RPMI8226 (cell line): ENCODE results near the gene IFNA6.

Experiments
- DNase-seq: peaks from one replicate; pipeline ENCODE4 v3.0.0-alpha.2; 2015

Gene IFNA6

DNA sequence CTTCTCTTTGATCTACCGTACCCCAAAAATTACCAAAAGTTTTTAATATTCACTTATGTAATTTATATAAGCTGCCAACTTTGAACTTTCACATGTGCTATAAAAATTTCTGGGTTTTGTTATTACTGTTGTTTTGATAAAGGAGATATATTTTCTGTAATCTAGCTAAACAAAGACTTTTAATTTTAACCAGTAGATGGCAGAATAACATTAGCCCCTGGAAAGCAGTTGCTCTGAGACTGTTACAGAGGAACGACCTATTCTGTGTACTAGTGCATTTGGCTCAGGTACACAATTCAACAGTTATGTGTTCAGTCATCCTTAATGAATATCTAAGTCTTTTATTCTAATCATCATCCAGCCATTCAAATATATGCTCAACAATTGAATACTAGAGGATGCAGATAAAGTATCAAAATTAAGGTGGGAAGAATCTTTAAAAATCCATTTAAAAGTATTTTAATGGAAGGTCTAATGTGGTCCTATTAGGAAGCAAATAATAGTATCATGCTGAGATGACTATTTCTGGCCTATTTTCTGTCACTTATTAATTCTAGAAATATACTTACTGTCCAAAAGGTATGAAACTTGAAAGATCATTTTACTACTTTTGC is 24.1 kb downstream of the IFNA6 start:
- peak; percentile 39 for DNase-seq

DNA sequence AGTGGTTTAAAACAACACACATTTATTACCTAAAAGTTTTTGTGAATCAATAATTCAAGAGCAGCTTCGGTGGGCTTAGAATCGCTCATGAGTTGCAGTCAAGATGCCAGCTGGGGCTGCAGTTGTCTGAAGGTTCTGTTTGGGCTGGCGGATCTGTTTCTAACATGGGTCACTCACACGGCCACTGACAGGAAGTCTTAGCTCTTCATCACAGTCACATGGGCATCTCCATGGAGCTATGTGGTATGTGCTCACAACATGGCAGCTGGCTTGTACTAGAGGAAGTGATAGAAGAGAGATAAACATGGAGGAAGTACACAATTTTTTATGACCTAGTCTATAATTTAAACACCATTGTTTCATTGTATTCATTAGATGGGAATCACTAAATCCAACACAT is 26.6 kb downstream of the IFNA6 start:
- no peak for DNase-seq

DNA sequence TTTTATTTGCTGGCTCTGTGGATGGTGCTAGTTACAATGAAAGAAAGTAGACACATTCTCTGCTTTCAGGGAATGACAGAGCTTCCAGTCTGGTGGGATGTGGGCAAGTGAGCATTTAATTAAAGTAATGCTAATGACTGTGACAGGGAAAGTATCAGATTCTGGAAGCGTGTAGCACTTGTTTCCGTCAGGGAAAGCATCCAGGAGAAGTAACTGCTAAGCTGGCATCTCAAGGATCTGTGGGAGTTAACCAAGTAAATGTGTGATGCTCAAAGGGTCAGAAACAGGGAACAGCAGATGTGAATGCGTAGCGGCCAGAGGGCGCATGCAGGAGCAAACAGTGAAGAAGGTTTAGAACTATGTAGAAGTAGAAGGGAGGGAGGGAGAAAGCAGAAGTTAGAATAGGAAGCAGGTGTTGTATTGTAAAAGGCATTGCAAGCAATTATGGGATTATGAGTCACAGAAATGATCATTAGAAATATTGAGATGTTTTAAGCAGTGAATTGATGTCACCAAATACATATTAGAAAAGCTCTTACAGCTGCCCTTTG is 27.7 kb downstream of the IFNA6 start:
- no peak for DNase-seq

- no peak for DNase-seq
Observed at GRCh38 chr9:21320465-21320864, 30.2 kb downstream of the IFNA6 start.

DNA sequence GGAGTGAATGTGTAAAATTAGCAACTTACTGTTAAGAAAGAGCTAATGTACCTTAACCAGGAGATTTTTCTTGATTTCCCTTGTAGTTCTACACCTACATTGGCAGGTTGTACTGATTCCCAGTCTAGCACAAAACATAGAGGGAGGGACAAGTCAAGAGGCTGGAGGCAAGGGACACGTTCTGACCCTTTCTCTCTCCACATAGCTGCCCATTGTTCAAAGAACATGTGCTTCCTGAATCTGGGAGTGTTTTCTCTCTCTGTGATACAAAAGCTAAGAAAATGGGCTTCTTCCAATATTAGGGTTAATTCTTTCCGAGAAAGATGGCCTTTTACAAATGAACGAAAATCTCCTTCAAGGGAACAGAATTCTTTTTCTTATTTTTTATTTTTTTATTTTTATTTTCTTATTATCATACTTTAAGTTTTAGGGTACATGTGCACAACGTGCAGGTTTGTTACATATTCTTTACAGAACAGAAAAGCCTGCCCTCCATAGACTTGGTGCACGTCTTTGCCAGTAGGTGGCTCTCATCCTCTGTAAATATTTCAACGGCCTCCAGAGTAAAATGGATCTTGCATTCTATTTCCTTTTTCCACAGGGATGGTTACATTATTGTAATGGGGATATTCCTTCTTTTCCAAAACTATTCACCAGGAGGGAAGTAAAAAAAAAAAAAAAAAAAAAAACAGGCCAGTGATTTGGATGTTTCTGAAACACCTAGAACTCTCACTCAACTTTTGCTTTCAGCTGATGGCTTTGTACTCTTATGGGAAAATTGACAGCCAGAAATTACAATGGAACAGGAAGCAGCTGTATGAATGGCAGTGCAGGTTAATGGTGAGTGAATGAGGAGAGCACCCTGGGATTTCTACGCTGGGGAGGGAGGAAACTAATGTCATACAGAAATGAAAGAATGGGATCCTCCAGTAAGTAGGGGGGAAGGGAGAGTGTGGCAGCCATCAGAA is 32.4 kb downstream of the IFNA6 start:
- DNase-seq, result peak; percentile 54

- DNase-seq, result no peak
Observed at GRCh38 chr9:21316860-21317259, 33.8 kb downstream of the IFNA6 start.

GRCh38 chr9:21316032-21316842 is 34.5 kb downstream of the IFNA6 start:
- no peak for DNase-seq

GRCh38 chr9:21314152-21314551 is 36.5 kb downstream of the IFNA6 start:
- no peak for DNase-seq

- peak; percentile 69 for DNase-seq
Observed at GRCh38 chr9:21311889-21312288, 38.8 kb downstream of the IFNA6 start.

DNA sequence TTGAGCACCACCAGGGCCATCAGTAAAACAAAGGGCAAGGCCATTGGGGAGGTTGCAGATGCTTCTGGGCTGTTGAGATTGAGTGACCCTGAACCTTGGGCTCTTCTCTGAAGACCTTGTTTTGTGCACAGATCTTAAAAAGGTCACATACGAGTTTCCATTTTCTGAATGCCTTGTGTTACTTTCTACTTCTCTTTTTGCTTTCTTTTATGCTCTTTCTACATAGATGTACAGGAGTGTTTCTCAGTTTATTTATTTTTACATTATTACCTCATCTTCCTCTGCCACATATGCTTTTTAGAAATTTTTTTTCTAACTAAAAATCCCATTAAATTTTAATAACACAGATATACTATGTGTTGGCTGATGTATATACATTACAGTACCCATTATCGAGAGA is 45.5 kb downstream of the IFNA6 start, which contains the start of gene IFNA5:
Gene IFNA5 (minus strand): TSS at position 101 of the 400 bp plus-strand sequence. CDS start 57 bp downstream, at position 44.
- DNase-seq, result no peak
